Measurements from ENCODE around the gene PTCH1. TPM values are rescaled to one million over a fixed set of nuclear protein-coding genes. Genes with fewer than 3 reads are reported as not detected.

The PTCH1 gene
- total RNA-seq, 1 experiment from 2014 or later = 6.6 TPM

- TF ChIP-seq TCF7L2 (IDR thresholded peaks at IDR 0.05; ENCODE audit: low read depth, low read length) (no peak), POLR2AphosphoS5 (IDR thresholded peaks at IDR 0.05; ENCODE audit: low read depth, low read length) (no peak), SIN3A (IDR thresholded peaks at IDR 0.05; ENCODE audit: borderline replicate concordance, insufficient read depth, low read depth, low read length) (no peak), CTCF (IDR thresholded peaks at IDR 0.05) (no peak)
- in situ Hi-C loops (cut with HindIII; ENCODE audit: low pct_unique_long_range_greater_than_20kb, low sequenced_read_pairs) (no loop called here), intact Hi-C loops (cut with micrococcal nuclease; ENCODE audit: unreplicated experiment) (no loop called here)
- H3K27ac ChIP-seq (ENCODE audit: low read length) = no peak overlapping the region
- CTCF ChIA-PET = no interaction called here
- DNase-seq (ENCODE audit: low read depth, low spot score) = no peak
- POLR2A ChIA-PET = no interaction called here
- H3K27me3 ChIP-seq (ENCODE audit: control insufficient read depth, insufficient read depth, low read length) = no peaks in the 10 kb centered on the region
- ATAC-seq = no peak
- no TSS peak for BruUV-seq (replicated peaks)
- no peaks in the 10 kb centered on the region for H3K4me1 ChIP-seq (ENCODE audit: control insufficient read depth, insufficient read depth, low read length)
- H3K9me3 ChIP-seq (ENCODE audit: control insufficient read depth, insufficient read depth, low read depth, low read length) = no peaks in the 10 kb centered on the region; the same call in 1 of the 2 replicates
- H3K4me3 ChIP-seq (ENCODE audit: low read depth in 2 of 2, low read length in 2 of 2) = no peak overlapping the region
- no peaks in the 10 kb centered on the region for H3K36me3 ChIP-seq (ENCODE audit: control insufficient read depth, insufficient read depth, low read length)
Observed at GRCh38 chr9:95433096-95433819, 83.5 kb downstream of the PTCH1 start.

GRCh38 chr9:95431286-95431685 lies 85.5 kb downstream of the PTCH1 start:
- H3K27me3 ChIP-seq (ENCODE audit: control insufficient read depth, insufficient read depth, low read length) = no peaks in the 10 kb centered on the region
- in situ Hi-C loops (cut with HindIII; ENCODE audit: low pct_unique_long_range_greater_than_20kb, low sequenced_read_pairs) (no loop called here), intact Hi-C loops (cut with micrococcal nuclease; ENCODE audit: unreplicated experiment) (no loop called here)
- no peak for DNase-seq (ENCODE audit: low read depth, low spot score)
- no TSS peak for BruUV-seq (replicated peaks)
- ATAC-seq = no peak
- no peak overlapping the region for H3K27ac ChIP-seq (ENCODE audit: low read length)
- no peaks in the 10 kb centered on the region for H3K4me1 ChIP-seq (ENCODE audit: control insufficient read depth, insufficient read depth, low read length)
- H3K36me3 ChIP-seq (ENCODE audit: control insufficient read depth, insufficient read depth, low read length) = peaks cover 2% of the 10 kb centered on the region; the same call in 1 of the 2 replicates
- CTCF ChIA-PET = no interaction called here
- POLR2A ChIA-PET = no interaction called here
- TF ChIP-seq POLR2AphosphoS5 (IDR thresholded peaks at IDR 0.05; ENCODE audit: low read depth, low read length) (no peak), TCF7L2 (IDR thresholded peaks at IDR 0.05; ENCODE audit: low read depth, low read length) (no peak), CTCF (IDR thresholded peaks at IDR 0.05) (no peak), SIN3A (IDR thresholded peaks at IDR 0.05; ENCODE audit: borderline replicate concordance, insufficient read depth, low read depth, low read length) (no peak)
- TF ChIP-seq, protein P1, sequence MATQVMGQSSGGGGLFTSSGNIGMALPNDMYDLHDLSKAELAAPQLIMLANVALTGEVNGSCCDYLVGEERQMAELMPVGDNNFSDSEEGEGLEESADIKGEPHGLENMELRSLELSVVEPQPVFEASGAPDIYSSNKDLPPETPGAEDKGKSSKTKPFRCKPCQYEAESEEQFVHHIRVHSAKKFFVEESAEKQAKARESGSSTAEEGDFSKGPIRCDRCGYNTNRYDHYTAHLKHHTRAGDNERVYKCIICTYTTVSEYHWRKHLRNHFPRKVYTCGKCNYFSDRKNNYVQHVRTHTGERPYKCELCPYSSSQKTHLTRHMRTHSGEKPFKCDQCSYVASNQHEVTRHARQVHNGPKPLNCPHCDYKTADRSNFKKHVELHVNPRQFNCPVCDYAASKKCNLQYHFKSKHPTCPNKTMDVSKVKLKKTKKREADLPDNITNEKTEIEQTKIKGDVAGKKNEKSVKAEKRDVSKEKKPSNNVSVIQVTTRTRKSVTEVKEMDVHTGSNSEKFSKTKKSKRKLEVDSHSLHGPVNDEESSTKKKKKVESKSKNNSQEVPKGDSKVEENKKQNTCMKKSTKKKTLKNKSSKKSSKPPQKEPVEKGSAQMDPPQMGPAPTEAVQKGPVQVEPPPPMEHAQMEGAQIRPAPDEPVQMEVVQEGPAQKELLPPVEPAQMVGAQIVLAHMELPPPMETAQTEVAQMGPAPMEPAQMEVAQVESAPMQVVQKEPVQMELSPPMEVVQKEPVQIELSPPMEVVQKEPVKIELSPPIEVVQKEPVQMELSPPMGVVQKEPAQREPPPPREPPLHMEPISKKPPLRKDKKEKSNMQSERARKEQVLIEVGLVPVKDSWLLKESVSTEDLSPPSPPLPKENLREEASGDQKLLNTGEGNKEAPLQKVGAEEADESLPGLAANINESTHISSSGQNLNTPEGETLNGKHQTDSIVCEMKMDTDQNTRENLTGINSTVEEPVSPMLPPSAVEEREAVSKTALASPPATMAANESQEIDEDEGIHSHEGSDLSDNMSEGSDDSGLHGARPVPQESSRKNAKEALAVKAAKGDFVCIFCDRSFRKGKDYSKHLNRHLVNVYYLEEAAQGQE (IDR thresholded peaks at IDR 0.05; ENCODE audit: insufficient read depth in 1 of 2, low read depth in 2 of 2, low read length in 1 of 2) = no peak
- H3K9me3 ChIP-seq (ENCODE audit: control insufficient read depth, insufficient read depth, low read depth, low read length) = no peaks in the 10 kb centered on the region; the same call in 1 of the 2 replicates
- no peak overlapping the region for H3K4me3 ChIP-seq (ENCODE audit: low read depth in 2 of 2, low read length in 2 of 2)

Data from Panc1 (cell line).